Heart right ventricle (tissue), 16 donors: ENCODE results near the gene EML4. TPM values are rescaled to one million over a fixed set of nuclear protein-coding genes. Genes with fewer than 3 reads are reported as not detected.

Experiments
- ATAC-seq, 8 donors: fragments of 200-7000 bp; cut with Tn5 transposase; one replicate each; pipeline ENCODE4 v1.9.1; 2020; ENCODE audit warnings: mild to moderate bottlenecking in 8 of 8, moderate library complexity in 8 of 8, moderate number of reproducible peaks in 1 of 8
- DNase-seq, 2 donors: peaks; one replicate each; pipeline ENCODE4 v3.0.0-alpha.2; 2020
- H3K27ac ChIP-seq, 10 donors: fragments of 200-600 bp; sonication (generic) in 2 of 10; one replicate each; pipeline versions ENCODE4 v1.5.0 to v1.8.0; 2020 to 2022; ENCODE audit warnings: mild to moderate bottlenecking in 3 of 10
- H3K27me3 ChIP-seq, 7 donors: fragments of 200-600 bp; one replicate each; pipeline ENCODE4 v1.8.0; 2021 to 2022; ENCODE audit warnings: mild to moderate bottlenecking in 2 of 7
- H3K36me3 ChIP-seq, 9 donors: fragments of 200-600 bp; sonication (generic) in 1 of 9; one replicate each; pipeline versions ENCODE4 v1.5.0 to v1.8.0; 2020 to 2022; ENCODE audit warnings: mild to moderate bottlenecking in 2 of 9
- H3K4me1 ChIP-seq, 9 donors: fragments of 200-600 bp; sonication (generic) in 1 of 9; one replicate each; pipeline versions ENCODE4 v1.5.0 to v1.8.0; 2020 to 2022; ENCODE audit warnings: mild to moderate bottlenecking in 4 of 9
- H3K4me3 ChIP-seq, 10 donors: fragments of 200-600 bp; sonication (generic) in 2 of 10; one replicate each; pipeline versions ENCODE4 v1.5.0 to v1.8.0; 2020 to 2022; ENCODE audit warnings: mild to moderate bottlenecking in 7 of 10, moderate library complexity in 2 of 10
- H3K9me3 ChIP-seq, 11 donors: fragments of 200-600 bp in 10 of 11; sonication (generic) in 2 of 11; one replicate each; pipeline versions ENCODE4 v1.5.0 to v1.8.0; 2013 to 2022; ENCODE audit warnings: mild to moderate bottlenecking in 2 of 11, control low read depth in 1 of 11, moderate library complexity in 1 of 11
- CTCF ChIP-seq, 9 donors: fragments of 200-600 bp; sonication (generic) in 2 of 9; IDR thresholded peaks; one replicate each; pipeline versions ENCODE4 v1.5.0 to v1.8.0; 2021 to 2022; ENCODE audit warnings: antibody characterized with exemption in 9 of 9, mild to moderate bottlenecking in 5 of 9, moderate library complexity in 1 of 9
- whole genome bisulfite sequencing, 2 donors: extraction: QIAGEN DNeasy Blood & Tissue Kit; methylation state at CpG; one replicate each; pipeline ENCODE4 v1.1.7; 2013; ENCODE audit warnings: inconsistent platforms in 1 of 2; 5-methylcytosine and 5-hydroxymethylcytosine counted together
- intact Hi-C, 10 donors: fragments of 100-400 bp; cut with DNase I; formaldehyde crosslinking; loops; one replicate each; pipeline versions ENCODE4 v1.11.1 to v1.14.2; 2022
- polyA plus RNA-seq, 2 donors: library from polyadenylated mRNA; stranded (reverse); fragments of 200-250 nt; gene quantifications; one replicate each; pipeline ENCODE4 v1.2.3, GENCODE V29; 2013
- total RNA-seq, 10 donors: library from RNA; stranded (reverse); fragmentation: NEBNext Ultra II Directional in 3 of 10; extraction: Animal tissue kit (Norgen Biotek cat#: 25700) in 3 of 10; gene quantifications; one replicate each; pipeline versions ENCODE4 v1.2.1 to v1.2.4, GENCODE V29; 2021 to 2023
- donor health status: Arrhythmogenic right ventricular cardiomyopathy.
- donor health status: ischemic (EF 13 %, LVEDD 7.1; RV severe dilation, severe dysfunction).
- donor health status: healthy with polysubstance abuse.
- donor health status: DM: no; HTN: yes; CAD: no.
- donor health status: DM: no; HTN: no; CAD: no.
- donor health status: ischemic (EF 25% LVEDD 6.9; RV normal size, moderate dysfunction).
- donor health status: ischemic (EF 25% LVEDD 5.7; RV mildly dilated, moderate dysfunction).
- donor health status: healthy.
- donor health status: DM: yes; HTN: yes; CAD: no.
- donor health status: Ischemic cardiomyopathy.
- donor health status: ischemic (EF 35%, LVEDD 5.7; RV mildly dilated, moderate dysfunction).
- donor health status: nonischemic (EF 11% LVEDD 7.7; RV severe dilation, severe dysfunction).
- donor health status: DM: yes; HTN: yes; CAD: no.
- donor health status: PGD.
- donor health status: ischemic (EF 29% LVEDD 5.4; RV normal size, mild dysfunction).
- donor health status: nonischemic (EF 23%, LVEDD 6.1; RV moderate dilation, normal function).

Gene EML4
- total and polyA plus RNA-seq, 12 donors: 2.9 to 17.2 (median 5.8) TPM

GRCh38 chr2:42314892-42315468 lies 145.8 kb downstream of the EML4 start:
- no peak for ATAC-seq
- 95 to 96% methylated on average over 3 of the region's 3 CpGs for WGBS, 2 donors
- TF ChIP-seq CTCF (IDR thresholded peaks at IDR 0.05): no peak

GRCh38 chr2:42315844-42316470 lies 146.8 kb downstream of the EML4 start:
- Histone ChIP-seq H3K4me1 (peaks cover 0 to 15% (median 0%) of the 10 kb centered on the region in 9 donors), H3K4me3 (no peak overlapping the region), H3K27ac (peak overlapping the region in 1 of 10 donors; percentile 51), H3K36me3 (peaks cover 0 to 75% (median 4%) of the 10 kb centered on the region in 9 donors), H3K27me3 (no peaks in the 10 kb centered on the region), H3K9me3 (no peaks in the 10 kb centered on the region)
- no peak for DNase-seq
- 97 to 99% methylated on average over 6 of the region's 6 CpGs for WGBS, 2 donors
- intact Hi-C loops: no loop called here
- ATAC-seq: no peak
- TF ChIP-seq CTCF (IDR thresholded peaks at IDR 0.05): no peak

More at GRCh38 chr2:42314892-42315468, 145.8 kb downstream of the EML4 start:
- H3K9me3 ChIP-seq: no peaks in the 10 kb centered on the region
- DNase-seq: no peak
- H3K4me3 ChIP-seq: no peak overlapping the region
- peak overlapping the region in 1 of 10 donors; percentile 51 for H3K27ac ChIP-seq
- H3K27me3 ChIP-seq: no peaks in the 10 kb centered on the region
- peaks cover 0 to 15% (median 0%) of the 10 kb centered on the region in 9 donors for H3K4me1 ChIP-seq
- intact Hi-C loops: no loop called here
- peaks cover 0 to 73% (median 4%) of the 10 kb centered on the region in 9 donors for H3K36me3 ChIP-seq

- 65 to 97% methylated on average over 3 of the region's 3 CpGs for WGBS, 2 donors
- H3K27ac ChIP-seq: no peak overlapping the region
- H3K4me1 ChIP-seq: peaks cover 0 to 15% (median 0%) of the 10 kb centered on the region in 9 donors
- H3K27me3 ChIP-seq: no peaks in the 10 kb centered on the region
- H3K4me3 ChIP-seq: no peak overlapping the region
- intact Hi-C loops: no loop called here
- ATAC-seq (no peak), DNase-seq (no peak)
- no peak for TF ChIP-seq CTCF (IDR thresholded peaks at IDR 0.05)
- no peaks in the 10 kb centered on the region for H3K9me3 ChIP-seq
- peaks cover 0 to 77% (median 4%) of the 10 kb centered on the region in 9 donors for H3K36me3 ChIP-seq
Observed at GRCh38 chr2:42316910-42317309, 147.8 kb downstream of the EML4 start.

- 87 to 95% methylated on average over 3 of the region's 3 CpGs for WGBS, 2 donors
- no peak overlapping the region for H3K4me3 ChIP-seq
- H3K4me1 ChIP-seq: peaks cover 0 to 15% (median 0%) of the 10 kb centered on the region in 9 donors
- no peaks in the 10 kb centered on the region for H3K27me3 ChIP-seq
- TF ChIP-seq CTCF (IDR thresholded peaks at IDR 0.05): no peak
- intact Hi-C loops: no loop called here
- DNase-seq (no peak), ATAC-seq (no peak)
- no peaks in the 10 kb centered on the region for H3K9me3 ChIP-seq
- no peak overlapping the region for H3K27ac ChIP-seq
- peaks cover 0 to 75% (median 4%) of the 10 kb centered on the region in 9 donors for H3K36me3 ChIP-seq
Observed at GRCh38 chr2:42317486-42317885, 148.3 kb downstream of the EML4 start.
